Measurements from ENCODE around the gene ATP2B2. TPM values are rescaled to one million over a fixed set of nuclear protein-coding genes. Genes with fewer than 3 reads are reported as not detected.

Gene ATP2B2
- polyA plus RNA-seq, 1 experiment: not detected

DNA sequence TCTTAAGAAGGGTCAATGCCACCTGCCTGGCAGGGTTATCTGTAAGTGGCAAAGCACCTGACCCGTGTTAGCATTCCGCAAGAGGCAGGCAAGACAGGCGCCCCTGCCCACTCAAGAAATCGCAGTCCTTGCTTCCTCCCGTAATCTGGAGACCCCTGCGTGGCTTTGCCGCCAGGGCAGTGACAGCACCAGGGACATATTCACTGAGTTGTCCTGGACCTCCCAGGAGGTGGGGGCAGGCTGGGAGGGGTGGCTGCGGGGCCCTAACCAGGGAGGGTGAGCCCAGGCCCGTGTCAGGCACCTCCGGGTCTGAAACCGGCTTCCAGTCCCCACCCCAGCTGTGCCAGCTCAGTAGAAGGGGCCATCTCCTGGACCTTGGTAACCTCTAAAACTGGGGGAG is 168.6 kb downstream of the ATP2B2 start:
- TF ChIP-seq, protein P1, sequence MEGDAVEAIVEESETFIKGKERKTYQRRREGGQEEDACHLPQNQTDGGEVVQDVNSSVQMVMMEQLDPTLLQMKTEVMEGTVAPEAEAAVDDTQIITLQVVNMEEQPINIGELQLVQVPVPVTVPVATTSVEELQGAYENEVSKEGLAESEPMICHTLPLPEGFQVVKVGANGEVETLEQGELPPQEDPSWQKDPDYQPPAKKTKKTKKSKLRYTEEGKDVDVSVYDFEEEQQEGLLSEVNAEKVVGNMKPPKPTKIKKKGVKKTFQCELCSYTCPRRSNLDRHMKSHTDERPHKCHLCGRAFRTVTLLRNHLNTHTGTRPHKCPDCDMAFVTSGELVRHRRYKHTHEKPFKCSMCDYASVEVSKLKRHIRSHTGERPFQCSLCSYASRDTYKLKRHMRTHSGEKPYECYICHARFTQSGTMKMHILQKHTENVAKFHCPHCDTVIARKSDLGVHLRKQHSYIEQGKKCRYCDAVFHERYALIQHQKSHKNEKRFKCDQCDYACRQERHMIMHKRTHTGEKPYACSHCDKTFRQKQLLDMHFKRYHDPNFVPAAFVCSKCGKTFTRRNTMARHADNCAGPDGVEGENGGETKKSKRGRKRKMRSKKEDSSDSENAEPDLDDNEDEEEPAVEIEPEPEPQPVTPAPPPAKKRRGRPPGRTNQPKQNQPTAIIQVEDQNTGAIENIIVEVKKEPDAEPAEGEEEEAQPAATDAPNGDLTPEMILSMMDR (IDR thresholded peaks at IDR 0.05; ENCODE audit: insufficient read depth, low read depth, low read length): no peak
- POLR2A ChIA-PET: no interaction called here
- H3K36me3 ChIP-seq (ENCODE audit: control insufficient read depth, insufficient read depth, low read length): no peaks in the 10 kb centered on the region
- CTCF ChIA-PET: interaction anchor here (1.9 kb wide), 1 partner anchor 402 kb away, joined by 8 read pairs; no protein-coding TSS in a partner anchor
- H3K4me3 ChIP-seq (ENCODE audit: low read depth, low read length): no peak overlapping the region
- H3K27me3 ChIP-seq (ENCODE audit: control insufficient read depth, insufficient read depth, low read length): peaks cover 3% of the 10 kb centered on the region; the same call in 1 of the 2 replicates
- DNase-seq (ENCODE audit: low read depth): no peak

DNA sequence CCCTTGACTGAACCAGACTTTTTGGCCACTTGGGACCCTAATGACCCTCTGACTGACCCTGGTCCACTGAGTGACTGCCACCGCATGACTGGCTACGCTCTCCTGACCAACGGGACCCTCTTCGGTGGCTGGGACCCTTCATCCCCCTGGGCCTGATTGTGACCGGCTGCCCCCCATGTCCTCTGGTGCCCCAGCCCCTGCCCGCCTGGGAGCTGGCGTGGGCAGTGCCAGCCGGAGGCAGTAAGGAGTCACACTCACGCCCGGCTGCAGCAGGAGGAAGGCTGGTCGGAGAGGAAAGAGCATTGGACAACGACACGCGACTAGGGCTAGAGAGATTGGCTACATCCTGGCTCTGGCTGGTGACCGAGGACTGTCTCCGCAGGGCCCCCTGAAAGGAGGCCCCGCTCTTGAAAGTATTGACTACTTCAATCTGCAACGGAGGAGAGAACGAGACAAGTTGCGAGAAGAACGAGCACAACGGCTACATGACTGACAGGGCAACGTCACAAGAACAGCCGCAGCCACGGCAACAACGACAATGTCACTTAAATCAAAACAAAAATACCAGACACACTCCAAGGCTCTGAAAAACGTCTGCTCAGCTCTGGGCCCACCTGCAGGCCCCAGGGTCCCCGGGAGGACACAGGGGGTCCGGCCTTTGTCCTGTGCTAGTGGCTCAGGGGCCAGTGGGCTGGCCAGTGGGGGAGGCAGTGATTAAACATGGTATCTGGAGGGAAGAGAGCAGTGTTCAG is 169.3 kb downstream of the ATP2B2 start:
- CTCF ChIA-PET: no interaction called here
- H3K4me3 ChIP-seq (ENCODE audit: low read depth, low read length): no peak overlapping the region
- H3K27me3 ChIP-seq (ENCODE audit: control insufficient read depth, insufficient read depth, low read length): 0 out of 2 replicates have a peak, but pooled peaks cover 3% of the 10 kb centered on the region
- H3K36me3 ChIP-seq (ENCODE audit: control insufficient read depth, insufficient read depth, low read length): no peaks in the 10 kb centered on the region
- TF ChIP-seq, protein P1 (IDR thresholded peaks at IDR 0.05; ENCODE audit: insufficient read depth, low read depth, low read length): no peak
- no peak for DNase-seq (ENCODE audit: low read depth)
- POLR2A ChIA-PET: no interaction called here

GRCh38 chr3:10335190-10335738 is 170.1 kb downstream of the ATP2B2 start:
- Histone ChIP-seq H3K36me3 (ENCODE audit: control insufficient read depth, insufficient read depth, low read length) (no peaks in the 10 kb centered on the region), H3K27me3 (ENCODE audit: control insufficient read depth, insufficient read depth, low read length) (peaks cover 5% of the 10 kb centered on the region), H3K4me3 (ENCODE audit: low read depth, low read length) (no peak overlapping the region)
- TF ChIP-seq, protein P1 (IDR thresholded peaks at IDR 0.05; ENCODE audit: insufficient read depth, low read depth, low read length): no peak
- CTCF ChIA-PET: interaction anchor here (1.6 to 2.2 kb wide), 3 partner anchors 9 to 16 kb away, joined by 4 to 16 read pairs (median 14); partner anchors contain the start of gene SEC13
- POLR2A ChIA-PET: no interaction called here
- no peak for DNase-seq (ENCODE audit: low read depth)

GRCh38 chr3:10334459-10334858 is 170.9 kb downstream of the ATP2B2 start:
- H3K4me3 ChIP-seq (ENCODE audit: low read depth, low read length): no peak overlapping the region
- no peaks in the 10 kb centered on the region for H3K36me3 ChIP-seq (ENCODE audit: control insufficient read depth, insufficient read depth, low read length)
- TF ChIP-seq, protein P1 (IDR thresholded peaks at IDR 0.05; ENCODE audit: insufficient read depth, low read depth, low read length): peak; percentile 34; the same call in 1 of the 2 replicates
- POLR2A ChIA-PET: no interaction called here
- peaks cover 11% of the 10 kb centered on the region for H3K27me3 ChIP-seq (ENCODE audit: control insufficient read depth, insufficient read depth, low read length)
- DNase-seq (ENCODE audit: low read depth): no peak
- CTCF ChIA-PET: interaction anchor here (1.6 to 2.2 kb wide), 3 partner anchors 10 to 17 kb away, joined by 4 to 16 read pairs (median 14); partner anchors contain the start of gene SEC13

- H3K27me3 ChIP-seq (ENCODE audit: control insufficient read depth, insufficient read depth, low read length): peaks cover 13% of the 10 kb centered on the region
- ChIA-PET CTCF (interaction anchor here (1.6 to 2.2 kb wide), 3 partner anchors 11 to 18 kb away, joined by 4 to 16 read pairs (median 14); partner anchors contain the start of gene SEC13), POLR2A (no interaction called here)
- TF ChIP-seq, protein P1 (IDR thresholded peaks at IDR 0.05; ENCODE audit: insufficient read depth, low read depth, low read length): no peak
- H3K4me3 ChIP-seq (ENCODE audit: low read depth, low read length): no peak overlapping the region
- no peak for DNase-seq (ENCODE audit: low read depth)
- H3K36me3 ChIP-seq (ENCODE audit: control insufficient read depth, insufficient read depth, low read length): no peaks in the 10 kb centered on the region
These were observed 171.3 kb downstream of the ATP2B2 start for GRCh38 chr3:10334042-10334441.

Data from BJ (cell line).